GM21529 (cell line): ENCODE measurements around the gene ABCA8.
"Not testable (repeated sequence)": the region's sequence is repeated elsewhere in the genome, so short reads cannot be mapped to it uniquely, and the experiment has no call there.

Source experiments
- ATAC-seq: cut with Tn5 transposase; IDR thresholded peaks from one replicate; pipeline ENCODE4 v1.9.1; 2021; ENCODE audit not compliant: unreplicated experiment

ABCA8 gene

DNA sequence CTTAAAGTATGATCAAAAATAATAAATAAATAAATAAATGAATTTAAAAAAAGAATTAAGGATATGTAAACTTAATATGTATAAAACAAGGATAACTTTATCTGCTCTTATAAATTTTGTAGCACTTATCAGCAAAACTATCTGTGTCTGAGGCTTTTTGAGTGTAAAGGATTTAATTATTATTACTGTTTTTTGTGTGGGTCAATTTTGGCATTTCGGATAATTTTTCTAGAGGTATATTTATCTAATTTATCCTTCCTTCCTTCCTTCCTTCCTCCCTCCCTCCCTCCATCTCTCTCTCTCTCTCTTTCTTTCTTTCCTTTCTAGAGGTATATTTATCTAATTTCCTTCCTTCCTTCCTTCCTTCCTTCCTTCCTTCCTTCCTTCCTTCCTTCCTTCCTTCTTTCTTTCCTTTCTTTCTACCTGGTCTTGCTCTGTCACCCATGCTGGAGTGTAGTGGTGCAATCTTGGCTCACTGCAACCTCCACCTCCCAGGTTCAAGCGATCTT, 120.8 kb downstream of the ABCA8 start:
- ATAC-seq: no peak

DNA sequence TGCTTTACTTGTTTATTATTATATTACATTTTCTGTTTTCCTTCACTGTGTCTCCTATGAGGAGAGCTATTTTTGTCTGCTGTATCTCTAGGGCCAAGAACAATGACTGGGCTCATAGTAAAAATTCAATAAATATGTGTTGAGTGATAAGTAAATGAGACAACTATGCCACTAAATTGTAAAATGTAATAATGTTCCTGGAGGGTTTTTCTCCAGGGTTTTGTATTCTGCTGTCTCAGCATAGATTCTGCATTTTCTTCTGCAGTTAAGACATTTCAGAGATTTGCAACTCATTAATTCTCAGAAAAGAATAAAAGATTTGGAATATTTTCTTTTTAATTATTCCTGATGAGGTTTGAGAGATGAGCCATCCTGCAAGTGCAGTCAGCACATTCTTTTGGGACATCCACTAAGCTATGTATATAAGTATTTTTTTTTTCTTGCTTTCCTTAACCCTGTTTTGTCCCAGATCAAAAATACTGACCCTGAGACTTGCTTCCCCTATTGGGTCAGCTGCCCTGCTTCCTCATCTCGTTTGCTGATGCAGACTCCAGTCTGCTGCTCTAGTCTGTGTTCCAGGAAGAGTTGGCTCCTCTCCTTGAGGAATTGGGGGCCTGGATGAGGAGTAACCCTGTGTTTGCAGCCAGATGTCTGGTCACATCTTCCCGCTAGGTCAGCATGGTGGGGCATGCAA, 122.9 kb downstream of the ABCA8 start:
- ATAC-seq: no peak

DNA sequence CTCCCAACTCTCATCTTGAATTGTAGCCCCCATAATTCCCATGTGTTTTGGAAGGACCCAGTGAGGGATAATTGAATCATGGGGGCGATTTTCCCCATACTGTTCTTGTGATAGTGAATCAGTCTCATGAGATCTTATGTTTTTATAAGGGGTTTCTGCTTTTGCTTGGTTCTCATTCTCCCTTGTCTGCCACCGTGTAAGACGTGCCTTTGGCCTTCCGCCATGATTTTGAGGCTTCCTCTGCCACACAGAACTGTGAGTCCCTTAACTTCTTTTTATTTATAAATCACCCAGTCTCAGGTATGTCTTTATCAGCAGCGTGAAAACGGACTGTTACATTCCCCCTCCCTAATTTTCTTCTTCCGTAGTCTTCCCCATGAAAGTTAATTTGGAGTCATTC, 124.0 kb downstream of the ABCA8 start:
- no peak for ATAC-seq

DNA sequence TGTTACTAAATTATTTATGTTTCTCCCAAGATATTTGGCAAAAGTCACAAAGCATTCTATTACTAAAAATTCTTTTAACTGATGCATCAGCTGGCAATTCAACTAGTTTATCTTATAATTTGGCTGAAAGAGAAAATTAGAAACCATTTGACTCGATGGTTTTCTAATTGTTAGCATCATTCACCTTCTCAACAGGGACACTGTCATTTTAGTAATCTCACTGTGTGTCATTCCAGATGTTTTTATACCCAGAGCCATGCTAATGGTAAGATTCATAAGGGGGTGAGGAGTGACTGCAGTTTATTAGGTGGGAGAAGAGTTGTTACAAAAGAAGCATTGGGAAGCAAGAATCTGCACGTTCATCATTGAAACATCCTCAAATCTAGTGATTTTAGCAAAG, 124.9 kb downstream of the ABCA8 start:
- no peak for ATAC-seq

DNA sequence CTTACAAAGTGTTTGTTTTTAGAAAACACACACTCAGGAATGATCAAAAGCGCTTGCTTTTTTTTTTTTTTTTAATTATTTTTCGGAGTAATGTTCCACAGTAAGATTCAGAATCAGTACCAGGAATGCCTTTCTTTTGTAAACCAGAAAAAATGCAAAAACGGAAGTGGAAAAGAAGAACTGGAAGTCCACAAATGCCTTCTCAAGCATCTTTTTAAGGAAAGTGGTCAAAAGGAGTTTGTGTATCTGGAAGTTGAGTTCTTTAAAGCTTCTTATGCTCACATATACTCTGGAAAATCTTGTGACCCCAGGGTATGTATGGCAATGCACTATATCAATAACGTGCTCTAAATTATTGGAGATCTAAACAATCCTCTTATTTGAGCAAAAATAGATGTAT, 126.0 kb downstream of the ABCA8 start:
- ATAC-seq: no peak

DNA sequence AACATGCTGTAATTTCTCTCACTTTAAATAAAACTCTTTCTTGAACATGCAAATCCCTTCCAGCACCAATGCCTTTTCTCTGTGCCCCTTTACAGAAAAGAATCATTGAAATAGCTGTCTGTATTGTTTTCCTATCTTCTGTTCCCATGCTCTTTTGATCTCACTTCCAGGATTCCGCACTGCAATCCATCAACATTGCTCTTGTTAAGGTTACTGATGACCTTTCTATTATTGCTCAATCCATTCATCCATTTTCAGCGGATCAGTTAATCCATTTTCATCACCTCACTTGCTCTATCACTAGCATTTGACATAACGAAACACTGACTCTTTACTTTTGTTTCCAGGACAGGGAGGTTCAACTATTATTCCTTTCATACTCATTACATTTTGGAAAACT, 130.5 kb downstream of the ABCA8 start:
- ATAC-seq: no peak

DNA sequence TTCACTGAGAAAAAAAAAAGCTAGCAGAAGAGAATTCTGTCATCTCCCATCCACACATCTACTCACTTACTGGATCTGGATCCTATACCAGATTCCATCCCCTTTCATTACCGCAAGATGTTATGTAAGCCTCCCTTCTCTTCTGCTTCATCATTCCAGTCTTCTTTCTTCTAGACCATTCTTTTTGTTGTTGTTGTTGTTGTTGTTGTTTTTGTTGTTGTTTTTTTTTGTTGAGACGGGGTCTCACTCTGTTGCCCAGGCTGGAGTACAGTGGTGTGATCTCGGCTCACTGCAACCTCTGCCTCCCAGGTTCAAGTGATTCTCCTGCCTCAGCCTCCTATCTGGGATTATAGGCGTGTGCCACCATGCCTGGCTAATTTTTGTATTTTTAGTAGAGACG, 131.0 kb downstream of the ABCA8 start:
- ATAC-seq: not testable (repeated sequence)

DNA sequence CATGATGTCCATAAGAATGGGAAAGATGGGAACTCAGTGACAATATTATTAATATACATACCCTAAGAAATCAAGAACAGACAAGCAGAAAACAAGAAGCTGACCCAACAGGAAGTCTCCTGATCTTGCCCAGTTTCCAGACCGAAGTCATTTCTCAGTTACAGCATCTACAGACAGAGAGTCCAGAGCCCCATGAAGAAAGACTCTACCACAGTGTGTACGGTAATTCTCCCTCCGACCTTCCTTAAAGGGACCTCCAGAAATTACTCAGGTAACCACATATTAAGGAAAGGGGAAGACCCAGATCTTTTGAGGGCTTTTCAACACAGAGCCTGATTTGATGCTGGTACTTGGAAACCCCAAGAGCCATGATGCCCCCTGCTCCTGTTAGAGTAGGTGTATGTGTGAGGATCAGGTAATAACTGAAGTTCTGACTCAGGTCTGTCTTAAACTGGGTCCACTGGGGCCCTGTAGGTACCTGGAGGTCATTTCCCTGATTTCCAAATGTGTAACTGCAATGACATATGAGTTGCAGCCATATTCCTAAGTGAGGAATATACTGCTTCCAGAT, 132.4 kb downstream of the ABCA8 start:
- ATAC-seq: no peak

DNA sequence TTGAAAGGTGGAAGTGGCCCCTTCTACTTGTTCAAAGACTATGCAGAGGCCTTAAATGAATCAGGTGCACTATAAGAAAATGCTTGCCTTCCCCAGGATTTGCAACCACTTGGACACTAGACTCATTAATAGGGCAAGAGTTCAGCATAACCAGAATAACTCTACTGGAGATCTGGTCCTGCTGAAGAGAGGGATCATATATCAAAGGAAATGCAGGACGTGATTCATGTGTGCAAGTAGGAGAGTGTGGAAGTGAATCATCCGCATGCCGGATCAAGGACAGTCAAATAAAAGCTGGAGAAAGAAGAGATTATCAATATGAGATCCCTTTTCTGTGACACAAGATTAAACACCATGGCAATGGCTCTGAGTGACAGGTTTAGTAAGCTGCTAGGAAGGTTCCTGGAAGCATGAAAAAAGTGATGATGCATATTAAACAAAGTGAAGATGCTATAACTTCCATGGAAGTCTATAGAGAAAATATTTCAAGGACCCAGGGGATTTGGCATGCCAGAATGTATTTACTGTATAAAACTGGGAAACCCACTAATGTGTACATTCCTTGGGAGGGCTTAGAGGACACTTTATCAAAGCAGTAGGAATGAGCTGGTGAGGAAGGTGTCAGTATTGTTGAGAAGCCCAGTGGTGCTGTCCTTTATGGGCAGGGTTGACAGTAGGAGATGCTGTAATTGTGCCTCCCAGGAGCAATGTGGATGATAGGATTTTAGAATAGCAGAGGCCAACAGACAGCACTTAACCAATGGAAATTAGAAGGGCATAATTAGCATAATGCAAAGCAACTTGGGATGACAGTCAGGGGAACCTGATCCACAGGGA, 133.1 kb downstream of the ABCA8 start:
- ATAC-seq: no peak

DNA sequence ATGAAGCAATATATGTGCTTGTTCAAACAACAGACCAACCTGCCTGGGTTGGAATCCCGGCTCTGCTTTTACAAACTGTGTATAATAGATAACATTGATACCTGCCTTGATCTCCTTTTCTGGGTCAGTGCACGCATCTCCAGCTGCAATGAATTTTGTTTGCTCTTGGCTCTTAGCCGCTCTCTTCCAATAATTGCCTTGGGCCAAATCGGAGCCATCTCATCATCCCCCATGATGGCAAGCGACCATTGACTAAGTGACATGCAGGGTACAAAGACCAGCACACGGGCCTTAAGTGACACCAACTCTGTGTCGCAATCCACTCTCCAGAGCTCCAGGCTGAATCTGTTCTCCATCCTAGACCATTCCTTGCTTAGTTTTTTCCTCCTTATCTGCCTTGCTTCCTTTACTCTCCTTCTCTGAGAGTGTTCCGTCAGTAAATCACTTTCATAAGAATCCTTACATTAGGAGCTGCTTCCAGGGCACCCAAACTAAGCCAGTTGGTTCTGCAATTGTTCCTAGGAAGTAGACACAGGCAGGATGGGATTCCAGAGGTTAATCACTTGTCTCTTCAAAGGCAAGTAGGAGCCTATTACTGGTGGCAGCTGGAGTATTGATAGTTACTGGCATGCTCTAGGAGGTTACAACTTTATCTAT, 134.2 kb downstream of the ABCA8 start:
- no peak for ATAC-seq

DNA sequence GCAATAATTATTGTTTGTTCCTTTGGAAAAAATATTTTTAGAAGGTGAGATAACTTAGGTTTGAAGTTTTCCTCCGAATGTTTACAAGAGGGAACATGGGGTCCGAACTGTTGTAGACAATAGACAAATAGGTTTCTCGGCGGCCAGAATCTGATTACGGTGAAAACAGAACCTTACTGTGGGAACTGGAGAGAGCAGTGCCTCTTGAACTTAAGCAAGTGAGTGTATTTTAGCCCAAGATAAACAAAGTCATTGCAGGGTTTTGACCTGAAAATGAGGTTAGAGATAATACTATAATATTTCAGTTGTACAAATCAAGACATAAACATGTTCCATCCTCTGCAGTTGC, 134.7 kb downstream of the ABCA8 start:
- no peak for ATAC-seq

DNA sequence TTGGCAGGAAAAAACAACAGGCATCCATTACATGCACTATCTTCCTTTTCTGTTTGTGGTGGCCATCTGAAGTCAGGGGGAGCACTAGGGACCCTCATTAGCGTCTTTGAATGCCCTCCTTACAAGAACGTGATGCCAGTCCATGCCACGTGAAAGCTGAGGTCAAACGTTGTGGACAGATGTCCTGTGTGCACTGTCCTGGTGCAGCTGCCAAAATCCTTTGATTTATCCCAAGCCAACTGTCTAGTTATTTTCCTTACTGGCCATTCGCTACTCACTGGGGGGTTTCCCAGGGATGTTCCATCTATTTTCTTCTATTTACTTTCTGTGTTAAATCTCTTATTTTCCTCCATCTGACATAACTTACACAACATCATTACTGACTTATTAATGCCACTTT, 135.7 kb downstream of the ABCA8 start:
- ATAC-seq: no peak
